Liver (tissue), 3 donors: ENCODE data around the gene VCAM1.

Experiments used
- EGR1 ChIP-seq, 2 donors: IDR thresholded peaks; 2 replicates each; pipeline ENCODE4 v1.6.1; 2016 to 2018; ENCODE audit warnings: antibody characterized with exemption in 2 of 2, low read depth in 2 of 2
- GABPA ChIP-seq, 2 donors: IDR thresholded peaks in 1 of 2; conservative IDR thresholded peaks in 1 of 2; 2 replicates each; pipeline ENCODE4 v1.6.1; 2016; ENCODE audit warnings: antibody characterized with exemption in 2 of 2, mild to moderate bottlenecking in 1 of 2, moderate library complexity in 1 of 2
- HNF4G ChIP-seq: IDR thresholded peaks from 2 replicates; pipeline ENCODE4 v1.6.1; 2016; ENCODE audit warnings: antibody characterized with exemption
- JUND ChIP-seq, 2 donors: IDR thresholded peaks; 2 replicates each; pipeline ENCODE4 v1.6.1; 2016; ENCODE audit warnings: antibody characterized with exemption in 2 of 2
- RAD21 ChIP-seq, 2 donors: IDR thresholded peaks; 2 replicates each; pipeline ENCODE4 v1.6.1; 2016; ENCODE audit warnings: antibody characterized with exemption in 2 of 2, mild to moderate bottlenecking in 2 of 2
- REST ChIP-seq: IDR thresholded peaks from 2 replicates; pipeline ENCODE4 v1.6.1; 2016; ENCODE audit warnings: antibody characterized with exemption, mild to moderate bottlenecking
- RXRA ChIP-seq, 2 donors: IDR thresholded peaks; 2 replicates each; pipeline ENCODE4 v1.6.1; 2017 to 2018; ENCODE audit warnings: antibody characterized with exemption in 2 of 2, mild to moderate bottlenecking in 1 of 2
- SP1 ChIP-seq: IDR thresholded peaks from 2 replicates; pipeline ENCODE4 v1.6.1; 2018; ENCODE audit warnings: antibody characterized with exemption, mild to moderate bottlenecking
- TAF1 ChIP-seq: conservative IDR thresholded peaks from 2 replicates; pipeline ENCODE4 v1.6.1; 2016; ENCODE audit warnings: antibody characterized with exemption, mild to moderate bottlenecking
- ZBTB33 ChIP-seq: IDR thresholded peaks from 2 replicates; pipeline ENCODE4 v1.6.1; 2016; ENCODE audit warnings: antibody characterized with exemption
- TF ChIP-seq, protein P1 (sequence below): IDR thresholded peaks from 2 replicates; pipeline ENCODE4 v1.6.1; 2016; ENCODE audit warnings: antibody characterized with exemption
- TF ChIP-seq, protein P2 (sequence below): fragments of 150-350 bp; IDR thresholded peaks from 2 replicates; pipeline ENCODE4 v1.5.1; 2017; ENCODE audit warnings: improper control_type of control experiment, low read depth, low read length; ENCODE audit not compliant: missing input control
- TF ChIP-seq, protein P3 (sequence below): IDR thresholded peaks from 2 replicates; pipeline ENCODE4 v1.6.1; 2016; ENCODE audit warnings: antibody characterized with exemption
- donor health status: healthy.
- donor health status: healthy.

- TF ChIP-seq, protein P1, sequence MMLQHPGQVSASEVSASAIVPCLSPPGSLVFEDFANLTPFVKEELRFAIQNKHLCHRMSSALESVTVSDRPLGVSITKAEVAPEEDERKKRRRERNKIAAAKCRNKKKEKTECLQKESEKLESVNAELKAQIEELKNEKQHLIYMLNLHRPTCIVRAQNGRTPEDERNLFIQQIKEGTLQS = no peak
- TF ChIP-seq, protein P2, sequence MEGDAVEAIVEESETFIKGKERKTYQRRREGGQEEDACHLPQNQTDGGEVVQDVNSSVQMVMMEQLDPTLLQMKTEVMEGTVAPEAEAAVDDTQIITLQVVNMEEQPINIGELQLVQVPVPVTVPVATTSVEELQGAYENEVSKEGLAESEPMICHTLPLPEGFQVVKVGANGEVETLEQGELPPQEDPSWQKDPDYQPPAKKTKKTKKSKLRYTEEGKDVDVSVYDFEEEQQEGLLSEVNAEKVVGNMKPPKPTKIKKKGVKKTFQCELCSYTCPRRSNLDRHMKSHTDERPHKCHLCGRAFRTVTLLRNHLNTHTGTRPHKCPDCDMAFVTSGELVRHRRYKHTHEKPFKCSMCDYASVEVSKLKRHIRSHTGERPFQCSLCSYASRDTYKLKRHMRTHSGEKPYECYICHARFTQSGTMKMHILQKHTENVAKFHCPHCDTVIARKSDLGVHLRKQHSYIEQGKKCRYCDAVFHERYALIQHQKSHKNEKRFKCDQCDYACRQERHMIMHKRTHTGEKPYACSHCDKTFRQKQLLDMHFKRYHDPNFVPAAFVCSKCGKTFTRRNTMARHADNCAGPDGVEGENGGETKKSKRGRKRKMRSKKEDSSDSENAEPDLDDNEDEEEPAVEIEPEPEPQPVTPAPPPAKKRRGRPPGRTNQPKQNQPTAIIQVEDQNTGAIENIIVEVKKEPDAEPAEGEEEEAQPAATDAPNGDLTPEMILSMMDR = no peak
- TF ChIP-seq GABPA (IDR thresholded peaks at IDR 0.05 in 1 of 2, conservative IDR thresholded peaks at IDR 0.05 in 1 of 2) (no peak), TAF1 (no peak), RAD21 (IDR thresholded peaks at IDR 0.05) (no peak), REST (no peak), JUND (IDR thresholded peaks at IDR 0.05) (no peak), SP1 (no peak), HNF4G (no peak), EGR1 (IDR thresholded peaks at IDR 0.05; ENCODE audit: low read depth in 2 of 2) (no peak), RXRA (IDR thresholded peaks at IDR 0.05) (no peak), ZBTB33 (no peak)
- TF ChIP-seq, protein P3, sequence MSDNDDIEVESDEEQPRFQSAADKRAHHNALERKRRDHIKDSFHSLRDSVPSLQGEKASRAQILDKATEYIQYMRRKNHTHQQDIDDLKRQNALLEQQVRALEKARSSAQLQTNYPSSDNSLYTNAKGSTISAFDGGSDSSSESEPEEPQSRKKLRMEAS = no peak
These were observed 5.9 kb upstream of the VCAM1 start for GRCh38 chr1:100713626-100714025.
